Endodermal cell (in vitro differentiated cells): ENCODE measurements around the gene NAXD. TPM values are rescaled to one million over a fixed set of nuclear protein-coding genes. Genes with fewer than 3 reads are reported as not detected.

Source experiments
- DNase-seq: peaks from one replicate; pipeline ENCODE4 v3.0.0-alpha.2; 2017
- H3K27ac ChIP-seq: 2 replicates; pipeline ENCODE4 v1.5.1; 2013; ENCODE audit warnings: mild to moderate bottlenecking, low read depth, low read length, moderate library complexity
- H3K27me3 ChIP-seq: 2 replicates; pipeline ENCODE4 v1.6.1; 2013; ENCODE audit warnings: mild to moderate bottlenecking, low read length, moderate library complexity; ENCODE audit not compliant: insufficient read depth, control insufficient read depth, poor library complexity, severe bottlenecking
- H3K36me3 ChIP-seq: 2 replicates; pipeline ENCODE4 v1.7.0; 2013; ENCODE audit warnings: mild to moderate bottlenecking, low read length, moderate library complexity; ENCODE audit not compliant: control insufficient read depth, insufficient read depth
- H3K4me1 ChIP-seq: one replicate; pipeline ENCODE4 v1.7.0; 2013; ENCODE audit warnings: low read length; ENCODE audit not compliant: control insufficient read depth, insufficient read depth
- H3K4me3 ChIP-seq: 2 replicates; pipeline ENCODE4 v1.5.1; 2013; ENCODE audit warnings: mild to moderate bottlenecking, low read length, moderate library complexity
- H3K9ac ChIP-seq: 2 replicates; pipeline ENCODE4 v1.6.1; 2013; ENCODE audit warnings: mild to moderate bottlenecking, low read length, moderate library complexity; ENCODE audit not compliant: poor library complexity, severe bottlenecking; ENCODE audit errors: extremely low read depth
- H3K9me3 ChIP-seq: 2 replicates; pipeline ENCODE4 v1.6.1; 2013; ENCODE audit warnings: mild to moderate bottlenecking, low read length, moderate library complexity; ENCODE audit not compliant: control insufficient read depth
- H3K27ac Mint-ChIP-seq: 2 replicates; pipeline ENCODE4 v1.8.0; 2020; ENCODE audit warnings: mixed read lengths
- H3K27me3 Mint-ChIP-seq: 2 replicates; pipeline ENCODE4 v1.8.0; 2021; ENCODE audit warnings: mild to moderate bottlenecking, mixed read lengths; ENCODE audit not compliant: insufficient read depth
- H3K36me3 Mint-ChIP-seq: 2 replicates; pipeline ENCODE4 v1.8.0; 2020; ENCODE audit warnings: low read depth, mixed read lengths
- H3K4me1 Mint-ChIP-seq: 2 replicates; pipeline ENCODE4 v1.8.0; 2020; ENCODE audit warnings: mixed read lengths
- H3K4me3 Mint-ChIP-seq: 2 replicates; pipeline ENCODE4 v1.8.0; 2020; ENCODE audit warnings: mild to moderate bottlenecking, moderate library complexity, mixed read lengths
- H3K9me3 Mint-ChIP-seq: 2 replicates; pipeline ENCODE4 v1.8.0; 2020; ENCODE audit warnings: mild to moderate bottlenecking, mixed read lengths
- WGBS, 2 experiments: methylation state at CpG; one replicate each; pipeline versions ENCODE4 v1.1.5 to v1.1.7; 2013; ENCODE audit warnings: missing lambda C conversion rate in 2 of 2, mixed read lengths in 1 of 2; ENCODE audit not compliant: insufficient coverage in 1 of 2, insufficient read length in 1 of 2; 5-methylcytosine and 5-hydroxymethylcytosine counted together
- total RNA-seq, 2 donors: library from RNA; stranded (reverse); fragmentation: NEBNext Ultra II Directional in 1 of 2; extraction: Animal tissue kit (Norgen Biotek cat#: 25700) in 1 of 2; gene quantifications; 2 replicates in 1 of 2; 3 replicates in 1 of 2; pipeline ENCODE4 v1.2.1, GENCODE V29; 2021
- TF ChIP-seq, protein P1 (sequence below): fragments of 200-600 bp; sonication (generic); conservative IDR thresholded peaks from 2 replicates; pipeline ENCODE4 v1.5.0; 2021; ENCODE audit warnings: antibody characterized with exemption, mild to moderate bottlenecking

NAXD gene
- total RNA-seq, 2 donors from 2014 or later, result 31.3 to 33.4 TPM

- Mint-ChIP-seq H3K27me3 (no peaks in the 10 kb centered on the region), H3K36me3 (peaks cover 86% of the 10 kb centered on the region), H3K9me3 (peaks cover 11% of the 10 kb centered on the region), H3K4me1 (peaks cover 23% of the 10 kb centered on the region), H3K4me3 (no peak overlapping the region), H3K27ac (no peak overlapping the region)
- Histone ChIP-seq H3K36me3 (peaks cover 76% of the 10 kb centered on the region), H3K9ac (no peak overlapping the region), H3K27me3 (no peaks in the 10 kb centered on the region), H3K4me3 (no peak overlapping the region), H3K27ac (no peak overlapping the region), H3K4me1 (peaks cover 14% of the 10 kb centered on the region), H3K9me3 (peaks cover 6% of the 10 kb centered on the region)
- 96 to 97% methylated on average over 13 to 19 of the region's 19 CpGs for WGBS, 2 experiments
- peak; percentile 34 for DNase-seq
- TF ChIP-seq, protein P1, sequence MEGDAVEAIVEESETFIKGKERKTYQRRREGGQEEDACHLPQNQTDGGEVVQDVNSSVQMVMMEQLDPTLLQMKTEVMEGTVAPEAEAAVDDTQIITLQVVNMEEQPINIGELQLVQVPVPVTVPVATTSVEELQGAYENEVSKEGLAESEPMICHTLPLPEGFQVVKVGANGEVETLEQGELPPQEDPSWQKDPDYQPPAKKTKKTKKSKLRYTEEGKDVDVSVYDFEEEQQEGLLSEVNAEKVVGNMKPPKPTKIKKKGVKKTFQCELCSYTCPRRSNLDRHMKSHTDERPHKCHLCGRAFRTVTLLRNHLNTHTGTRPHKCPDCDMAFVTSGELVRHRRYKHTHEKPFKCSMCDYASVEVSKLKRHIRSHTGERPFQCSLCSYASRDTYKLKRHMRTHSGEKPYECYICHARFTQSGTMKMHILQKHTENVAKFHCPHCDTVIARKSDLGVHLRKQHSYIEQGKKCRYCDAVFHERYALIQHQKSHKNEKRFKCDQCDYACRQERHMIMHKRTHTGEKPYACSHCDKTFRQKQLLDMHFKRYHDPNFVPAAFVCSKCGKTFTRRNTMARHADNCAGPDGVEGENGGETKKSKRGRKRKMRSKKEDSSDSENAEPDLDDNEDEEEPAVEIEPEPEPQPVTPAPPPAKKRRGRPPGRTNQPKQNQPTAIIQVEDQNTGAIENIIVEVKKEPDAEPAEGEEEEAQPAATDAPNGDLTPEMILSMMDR, result no peak
Observed at GRCh38 chr13:110635405-110636002, 20.2 kb downstream of the NAXD start.

- peaks cover 85% of the 10 kb centered on the region for H3K36me3 Mint-ChIP-seq
- TF ChIP-seq, protein P1, result no peak
- no peak overlapping the region for H3K4me3 Mint-ChIP-seq
Observed at GRCh38 chr13:110636053-110636475, 20.7 kb downstream of the NAXD start.

GRCh38 chr13:110636701-110637201 is 21.4 kb downstream of the NAXD start:
- Mint-ChIP-seq H3K27ac (no peak overlapping the region), H3K27me3 (no peaks in the 10 kb centered on the region), H3K36me3 (peaks cover 84% of the 10 kb centered on the region), H3K4me1 (peaks cover 28% of the 10 kb centered on the region), H3K4me3 (no peak overlapping the region), H3K9me3 (peaks cover 10% of the 10 kb centered on the region)
- Histone ChIP-seq H3K9me3 (peaks cover under 1% of the 10 kb centered on the region), H3K9ac (no peak overlapping the region), H3K27me3 (no peaks in the 10 kb centered on the region), H3K27ac (no peak overlapping the region), H3K4me1 (peaks cover 18% of the 10 kb centered on the region), H3K4me3 (no peak overlapping the region), H3K36me3 (peaks cover 77% of the 10 kb centered on the region)
- WGBS, 2 experiments, result 94 to 97% methylated on average over 10 to 14 of the region's 14 CpGs
- DNase-seq, result peak; percentile 45
- TF ChIP-seq, protein P1, result no peak

More at GRCh38 chr13:110636053-110636475, 20.7 kb downstream of the NAXD start:
- H3K9me3 ChIP-seq, result peaks cover 6% of the 10 kb centered on the region
- Mint-ChIP-seq H3K27ac (no peak overlapping the region), H3K9me3 (peaks cover 11% of the 10 kb centered on the region), H3K4me1 (peaks cover 27% of the 10 kb centered on the region), H3K27me3 (no peaks in the 10 kb centered on the region)
- peaks cover 18% of the 10 kb centered on the region for H3K4me1 ChIP-seq
- 92 to 96% methylated on average over 10 to 16 of the region's 16 CpGs for WGBS, 2 experiments
- no peak overlapping the region for H3K9ac ChIP-seq
- no peak overlapping the region for H3K27ac ChIP-seq
- no peak for DNase-seq
- H3K27me3 ChIP-seq, result no peaks in the 10 kb centered on the region
- H3K36me3 ChIP-seq, result peaks cover 77% of the 10 kb centered on the region
- H3K4me3 ChIP-seq, result no peak overlapping the region
